NAMALWA (cell line): ENCODE measurements around the gene ZNF488.
"Not testable (repeated sequence)": the region's sequence is repeated elsewhere in the genome, so short reads cannot be mapped to it uniquely, and the experiment has no call there.

Experiments used
- DNase-seq: peaks from one replicate; pipeline ENCODE4 v3.0.0-alpha.2; 2015; ENCODE audit warnings: low spot score

Gene ZNF488

DNA sequence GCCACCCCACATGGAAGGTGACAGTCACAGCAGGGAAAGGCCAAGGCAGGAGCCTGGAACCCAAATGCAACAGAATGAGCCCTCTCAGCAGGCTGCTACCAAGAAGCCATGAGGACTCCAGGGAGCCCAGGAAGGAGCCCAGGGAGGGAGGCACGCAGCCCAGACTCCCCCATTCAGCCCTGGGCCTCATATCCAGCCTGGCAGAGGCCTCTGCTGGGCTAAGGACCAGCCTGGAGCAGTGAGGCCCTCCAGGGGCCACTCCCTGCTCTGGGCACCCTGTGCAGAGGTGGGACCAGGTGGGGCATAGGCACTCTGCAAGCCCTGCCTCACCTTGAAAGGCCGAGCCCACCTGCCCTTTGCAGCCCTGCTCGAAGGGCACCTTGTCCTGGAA, 25.8 kb upstream of the ZNF488 start:
- DNase-seq: no peak

DNA sequence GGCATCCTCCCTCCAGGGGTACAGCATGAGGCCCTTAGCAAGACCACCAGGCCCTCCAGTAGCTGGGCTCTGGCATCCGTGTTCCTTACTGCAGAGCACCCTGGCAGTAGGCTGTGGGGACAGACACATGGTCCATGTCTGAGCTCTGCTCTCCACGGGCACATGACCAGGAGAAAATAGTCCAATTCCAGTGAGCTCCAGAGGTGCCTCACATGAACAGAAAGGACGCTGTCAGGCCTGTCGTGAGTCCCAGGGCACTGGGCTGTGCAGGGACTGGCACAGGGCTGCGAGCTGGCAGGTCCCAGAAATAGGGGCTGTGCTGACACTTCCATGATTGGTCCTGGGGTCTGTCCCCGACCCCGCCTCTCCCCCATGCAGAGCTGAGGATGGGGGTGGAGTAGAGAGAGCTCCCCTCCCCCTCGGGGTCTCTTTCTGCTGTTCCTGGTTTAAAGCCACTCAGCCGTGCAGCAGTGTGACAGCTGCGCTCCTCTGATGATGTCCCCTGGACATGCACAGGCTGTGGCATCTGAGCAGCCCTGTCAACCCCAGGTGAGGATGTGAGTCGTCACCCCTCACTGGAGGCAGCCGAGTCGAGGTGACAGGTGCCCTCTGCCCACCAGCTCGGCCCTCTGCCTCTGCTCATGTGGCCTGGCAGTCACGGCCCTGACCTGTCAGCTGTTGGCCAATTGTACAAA, 25.2 kb upstream of the ZNF488 start:
- DNase-seq: peak; percentile 39

DNA sequence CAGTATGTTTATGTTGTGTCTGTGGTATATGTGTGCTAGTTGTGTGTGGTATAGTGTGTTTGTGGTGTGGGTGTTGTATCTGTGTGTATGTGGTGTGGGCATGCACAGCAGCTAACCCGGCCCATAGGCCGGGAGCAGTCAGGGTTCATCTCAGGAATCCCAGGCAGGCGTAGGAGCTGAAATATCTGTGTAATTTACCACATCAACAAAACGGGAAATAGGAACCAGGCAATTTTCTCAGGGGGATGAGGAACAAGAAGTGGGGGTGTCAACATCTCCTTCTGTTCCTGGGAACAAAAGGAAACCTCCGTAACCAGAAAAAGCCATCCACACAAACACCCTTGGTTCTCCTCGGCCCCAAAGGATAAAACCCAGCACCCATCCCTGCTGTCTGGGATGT, 24.5 kb upstream of the ZNF488 start:
- no peak for DNase-seq

DNA sequence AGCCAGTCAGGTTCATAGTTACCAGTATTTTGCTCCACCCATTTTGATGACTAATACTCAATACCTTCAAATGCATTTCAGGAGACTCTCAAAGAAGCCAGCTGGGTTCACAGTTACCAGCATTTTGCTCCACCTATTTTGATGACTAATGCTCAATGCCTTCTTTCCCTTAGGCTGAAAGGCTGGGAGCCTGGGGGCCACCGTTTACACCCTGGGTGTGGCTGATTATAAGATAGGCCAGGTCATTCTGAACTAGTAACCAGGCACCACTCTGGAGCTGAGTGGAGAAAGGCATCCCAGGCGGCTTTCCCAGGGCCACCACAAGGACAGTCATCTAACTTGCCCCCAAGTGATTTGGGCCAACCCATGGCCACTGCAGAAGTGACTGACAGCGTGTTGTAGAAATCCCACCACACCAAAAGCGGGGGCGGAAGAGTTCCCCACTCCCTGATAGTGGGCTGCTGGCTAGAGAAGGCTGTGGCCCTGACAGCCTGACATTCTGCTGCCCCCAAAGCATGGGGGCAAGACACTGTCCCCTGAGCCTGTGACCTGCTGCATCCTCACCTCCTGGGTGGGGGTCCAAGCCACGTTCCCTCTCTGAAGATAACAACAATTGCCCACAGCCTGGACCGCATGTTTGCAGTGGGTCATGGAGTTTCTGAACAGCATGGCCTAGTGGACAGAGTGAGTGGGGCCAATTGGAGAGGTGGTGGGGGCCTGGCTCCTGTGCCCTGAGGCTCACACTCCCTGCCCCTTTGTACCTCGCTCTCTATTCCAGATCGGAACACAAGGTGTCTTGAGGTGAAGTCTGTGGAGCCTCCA, 23.0 kb upstream of the ZNF488 start:
- DNase-seq: no peak

DNA sequence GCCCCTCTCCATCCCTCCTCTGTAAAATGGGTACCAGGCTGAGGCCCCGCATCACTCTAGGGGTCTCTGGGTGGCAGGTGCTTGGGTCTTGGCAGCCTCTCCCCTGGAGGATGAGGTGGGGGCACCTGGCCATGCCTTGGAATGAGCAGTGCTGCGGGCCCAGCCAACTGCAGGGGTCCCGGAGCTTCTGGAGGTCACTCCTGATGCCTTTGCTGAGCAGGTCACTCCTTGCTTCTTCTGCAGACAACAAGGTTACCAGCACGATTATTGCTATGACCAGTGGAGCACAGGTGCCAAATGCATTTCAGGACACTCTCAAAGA, 22.4 kb upstream of the ZNF488 start:
- DNase-seq: no peak

DNA sequence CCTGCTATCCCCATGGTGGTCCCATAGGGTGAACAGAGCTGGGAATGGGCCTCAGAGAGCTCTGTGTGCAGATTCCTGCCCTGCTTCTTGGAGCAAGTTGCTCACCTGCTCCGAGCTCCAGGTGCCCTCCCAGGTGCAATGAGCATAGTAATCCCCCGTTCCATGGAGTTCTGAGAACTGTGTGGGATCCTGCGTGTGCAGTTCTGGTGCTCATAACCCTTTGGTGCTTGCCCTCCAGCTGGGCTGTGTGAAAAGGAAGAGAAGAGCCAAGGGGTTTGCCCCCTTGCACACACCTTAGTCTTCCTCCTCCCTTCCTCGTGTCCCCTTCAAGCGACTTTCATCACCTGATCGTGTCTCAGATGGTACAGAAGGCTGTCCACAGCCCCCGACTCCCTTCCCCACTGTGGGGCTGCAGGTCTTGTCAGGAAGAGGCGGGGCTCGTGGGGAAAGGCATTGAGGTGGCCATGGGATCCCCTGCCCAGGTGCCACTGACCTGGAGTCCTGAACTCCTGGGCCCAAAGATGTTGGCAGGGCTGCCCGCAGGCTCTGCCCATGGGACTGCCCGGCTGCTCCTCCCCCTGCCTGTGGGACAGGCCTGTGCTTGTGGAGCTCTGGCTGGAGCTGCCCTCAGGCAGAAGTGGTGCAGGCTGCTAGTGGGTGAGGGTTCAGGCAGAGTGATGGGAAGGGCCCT, 21.9 kb upstream of the ZNF488 start:
- no peak for DNase-seq

DNA sequence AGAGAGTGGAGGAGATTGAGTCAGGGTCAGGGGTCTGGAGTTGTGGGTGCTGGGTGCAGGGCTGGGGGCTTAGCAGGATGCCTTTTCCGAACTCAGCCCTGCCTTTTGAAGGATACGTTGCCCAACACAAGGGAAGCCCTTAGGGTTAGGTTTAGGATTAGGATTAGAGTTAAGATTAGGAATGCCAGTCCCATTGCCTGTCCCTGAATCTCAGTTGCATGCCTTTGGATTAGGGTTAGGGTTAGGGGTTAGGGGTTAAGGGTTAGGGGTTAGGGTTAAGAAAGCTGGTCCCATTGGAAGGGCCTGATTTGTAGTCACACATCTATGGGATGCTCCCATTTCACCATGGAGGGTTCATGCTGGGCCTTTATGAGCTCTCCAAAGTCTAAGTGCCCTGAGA, 20.8 kb upstream of the ZNF488 start:
- DNase-seq: no peak

DNA sequence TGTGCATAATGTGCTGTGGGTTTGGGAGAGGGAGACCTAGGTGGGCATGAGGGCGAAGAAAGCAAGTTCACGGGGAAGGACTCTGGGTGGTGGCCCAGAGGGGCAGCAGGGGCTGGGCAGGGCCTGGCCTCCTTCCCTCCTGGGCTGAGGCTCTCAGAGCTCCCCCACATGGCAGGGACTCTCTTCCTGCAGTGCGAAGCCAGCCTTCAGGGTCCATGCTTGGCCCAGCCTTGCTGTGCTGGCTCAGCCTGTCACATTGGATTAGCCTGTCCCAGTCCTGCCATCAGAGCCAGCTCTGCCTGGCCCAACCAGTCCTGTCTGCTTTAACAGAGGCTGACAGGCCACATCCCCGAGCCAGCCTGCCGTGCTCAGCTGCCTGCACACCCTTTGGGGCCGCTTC, 20.4 kb upstream of the ZNF488 start:
- DNase-seq: no peak

DNA sequence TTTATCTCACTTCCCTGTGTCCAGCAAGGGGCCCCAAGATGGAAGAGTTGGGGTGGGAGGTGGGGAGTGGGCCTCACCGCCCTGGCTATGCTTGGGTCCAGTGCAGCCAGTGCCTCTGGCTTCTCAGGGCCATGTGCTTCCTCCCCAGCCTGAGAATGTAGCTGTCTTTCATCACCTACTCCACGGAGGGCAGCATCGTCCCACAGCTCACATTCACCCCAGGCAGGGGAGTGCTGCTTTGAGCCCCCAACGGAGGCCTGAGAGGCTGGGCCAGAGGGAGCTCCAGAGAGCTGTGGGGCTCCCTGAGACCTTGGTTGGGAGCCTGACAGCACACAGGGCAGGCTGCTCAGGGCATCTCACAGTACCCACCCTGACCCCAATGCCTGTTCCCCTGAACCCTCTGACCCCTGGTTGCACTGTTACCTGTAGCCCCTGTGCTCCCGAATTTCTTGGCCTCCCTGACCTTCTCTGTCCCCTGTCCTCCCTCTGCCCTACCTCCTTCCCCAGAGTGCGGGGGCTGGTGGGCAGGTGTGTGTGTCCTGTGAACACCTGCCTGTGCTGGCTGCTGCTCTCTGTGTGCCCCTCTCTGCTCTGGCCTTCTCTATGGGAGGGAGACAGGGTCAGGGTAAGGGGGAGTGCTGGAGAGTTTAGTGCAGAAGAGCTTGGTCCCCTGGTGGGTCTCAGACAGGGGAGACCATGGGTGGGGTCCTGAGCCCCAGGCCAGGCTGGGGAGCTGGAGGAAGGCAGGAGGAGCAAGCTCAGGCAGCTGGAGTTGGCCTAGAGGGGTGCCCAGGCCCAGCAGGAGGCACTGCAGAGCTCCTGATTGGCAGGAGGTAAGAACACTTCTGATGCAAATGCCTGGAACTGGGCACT, 19.6 kb upstream of the ZNF488 start:
- DNase-seq: no peak

DNA sequence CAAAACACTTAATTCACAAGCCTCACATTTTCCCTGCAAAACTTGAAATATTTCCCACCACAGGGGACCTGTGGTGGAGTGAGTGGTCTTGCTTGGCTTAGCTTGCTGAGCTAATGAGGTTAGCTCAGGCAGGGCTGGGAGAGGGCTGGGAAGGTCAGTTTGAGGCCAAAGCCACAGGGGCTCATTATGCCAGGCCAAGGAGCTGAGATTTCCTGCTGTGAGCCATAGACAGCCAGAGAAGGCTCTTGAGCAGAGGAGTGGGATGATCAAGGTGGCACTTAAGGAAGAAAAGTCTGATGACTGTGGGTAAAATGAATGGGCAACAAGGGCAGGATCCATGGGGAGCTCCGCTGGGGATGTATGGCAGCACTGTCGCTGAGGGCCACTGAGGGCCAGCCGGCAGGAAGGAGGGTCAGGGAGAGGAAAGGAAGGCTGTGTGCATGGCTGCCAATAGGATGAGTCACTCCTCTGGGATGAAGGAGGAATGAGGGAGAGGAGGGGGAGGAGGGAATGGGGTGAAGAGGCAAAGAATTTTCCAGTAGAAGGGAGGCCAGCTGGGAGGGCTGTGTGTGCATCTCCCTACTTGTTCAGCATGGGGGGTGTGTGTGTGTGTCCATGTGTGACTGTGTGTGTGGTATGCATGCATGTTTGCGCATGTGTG, 18.7 kb upstream of the ZNF488 start:
- no peak for DNase-seq

DNA sequence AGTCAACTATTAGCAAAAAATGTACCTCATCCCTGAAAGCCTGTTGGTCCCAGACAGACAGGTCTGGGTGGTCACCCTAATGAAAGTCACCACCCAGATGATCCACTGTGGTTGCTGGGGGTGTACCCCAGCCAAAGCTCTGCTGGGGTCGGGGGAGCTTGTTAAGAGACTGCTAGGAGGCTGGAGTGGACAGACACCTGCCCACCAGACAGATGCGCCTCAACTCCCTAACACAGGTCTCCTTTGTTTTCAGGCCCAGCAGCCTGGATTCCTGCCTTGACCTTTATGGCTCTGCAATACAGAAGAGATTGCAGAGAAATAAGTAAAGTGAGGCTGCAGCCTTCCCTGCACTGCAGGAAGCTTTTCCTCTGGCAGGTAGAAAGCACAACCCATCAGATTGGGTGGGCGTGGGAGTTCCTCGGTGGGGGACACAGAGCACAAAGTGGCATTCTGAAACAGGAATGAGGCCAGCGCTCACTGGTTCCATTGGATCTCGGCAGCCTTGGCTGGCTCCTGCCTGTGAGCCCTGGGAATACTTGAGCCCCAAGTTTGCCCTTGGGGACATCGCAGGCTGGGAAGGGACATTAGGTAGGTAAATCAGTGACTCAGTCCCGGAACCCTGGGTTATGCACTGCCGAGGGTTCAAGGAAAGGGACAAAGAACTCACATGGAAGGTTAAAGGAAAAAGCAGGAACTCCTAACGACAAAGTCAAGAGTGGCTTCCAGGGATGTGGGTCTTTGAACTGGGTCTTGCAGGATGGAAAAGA, 18.0 kb upstream of the ZNF488 start:
- no peak for DNase-seq

DNA sequence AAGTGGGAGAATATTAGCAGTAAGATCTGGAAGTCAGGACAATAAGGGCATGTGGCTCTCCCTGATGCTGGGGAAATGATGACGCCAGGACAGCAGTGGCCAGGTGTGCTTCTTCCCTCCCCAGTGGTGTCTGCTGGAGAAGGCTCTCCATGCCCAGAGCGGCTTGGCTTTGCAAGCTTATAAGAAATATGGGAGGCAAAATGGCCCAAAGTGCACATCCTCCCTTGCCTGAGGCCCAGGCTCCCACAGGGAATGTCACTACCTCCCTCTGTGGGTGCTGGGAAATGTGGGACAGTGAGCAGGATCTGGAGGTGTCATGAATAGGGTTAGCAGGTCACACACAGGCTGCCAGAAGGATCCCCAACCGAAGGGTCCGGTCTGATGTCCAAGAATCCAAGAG, 17.1 kb upstream of the ZNF488 start:
- DNase-seq: no peak

DNA sequence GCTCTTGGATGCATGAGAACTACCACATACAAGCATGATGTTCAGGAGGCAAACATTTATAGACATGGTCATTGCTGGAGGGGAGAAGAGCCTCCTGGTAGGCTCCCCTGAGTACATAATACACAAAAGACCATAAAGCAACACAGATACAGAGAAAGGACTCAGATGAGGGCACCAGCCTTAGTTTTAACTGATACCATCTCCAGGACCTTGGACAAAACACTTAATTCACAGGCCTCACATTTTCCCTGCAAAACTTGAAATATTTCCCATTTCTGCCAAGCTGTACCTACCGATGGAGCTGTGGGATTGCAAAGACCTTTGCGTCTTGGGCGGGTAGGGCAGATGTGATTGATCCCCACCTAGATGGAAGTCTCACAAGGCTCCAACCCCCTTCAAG, 16.7 kb upstream of the ZNF488 start:
- DNase-seq: no peak

DNA sequence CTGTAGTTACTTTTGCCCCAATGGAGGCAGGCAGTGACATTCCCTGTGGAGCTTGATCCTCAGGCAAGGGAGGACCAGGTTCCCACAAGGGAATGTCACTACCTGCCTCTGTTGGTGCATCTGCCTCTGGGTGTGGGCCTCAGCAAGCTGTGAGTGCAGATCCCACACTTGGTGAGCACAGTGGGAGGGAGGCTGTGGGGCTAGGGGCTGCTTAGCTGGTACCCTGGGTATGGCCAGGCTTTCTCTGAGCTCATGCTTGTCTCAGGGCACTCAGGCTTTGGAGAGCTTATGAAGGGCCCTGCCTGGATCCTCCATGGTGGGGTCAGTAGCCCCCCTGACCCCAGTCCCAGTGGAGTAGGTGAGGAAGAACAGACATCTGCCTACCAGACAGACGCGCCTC, 16.2 kb upstream of the ZNF488 start:
- no peak for DNase-seq

DNA sequence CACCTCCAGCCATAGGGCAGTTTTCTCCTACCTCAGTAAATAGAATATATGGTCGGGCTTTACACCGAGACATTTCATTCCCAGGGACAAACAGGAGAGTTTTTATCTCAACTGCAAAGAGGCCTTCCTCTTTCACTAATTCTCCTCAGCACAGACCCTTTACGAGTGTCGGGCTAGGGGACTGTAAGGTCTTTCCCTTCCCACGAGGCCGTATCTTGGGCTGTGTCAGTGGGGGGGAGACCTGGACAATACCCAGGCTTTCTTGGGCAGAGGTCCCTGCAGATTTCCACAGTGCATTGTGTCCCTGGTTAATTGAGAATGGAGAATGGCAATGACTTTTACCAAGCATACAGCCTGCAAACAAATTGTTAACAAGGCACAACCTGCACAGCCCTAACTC, 13.2 kb upstream of the ZNF488 start:
- DNase-seq: no peak

DNA sequence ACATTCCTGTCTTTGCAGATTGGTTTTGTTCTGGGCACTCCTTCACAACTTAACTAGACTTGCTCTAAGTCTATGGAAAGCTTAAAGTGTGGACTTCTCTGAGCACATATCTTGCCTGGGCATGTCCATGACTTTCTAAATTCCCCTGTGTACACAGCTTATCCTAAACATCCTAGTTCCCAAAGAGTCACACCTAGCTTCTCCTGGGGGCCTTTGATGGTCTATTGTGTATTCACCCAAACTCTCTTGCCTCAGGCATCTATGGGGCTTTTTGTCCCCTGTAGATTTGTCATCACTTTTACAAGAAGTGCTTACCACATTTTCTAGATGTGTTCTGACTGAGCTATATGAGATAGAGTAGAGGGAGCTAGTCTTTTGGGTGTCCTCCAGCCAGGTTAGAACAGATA, 12.2 kb upstream of the ZNF488 start:
- DNase-seq: no peak

DNA sequence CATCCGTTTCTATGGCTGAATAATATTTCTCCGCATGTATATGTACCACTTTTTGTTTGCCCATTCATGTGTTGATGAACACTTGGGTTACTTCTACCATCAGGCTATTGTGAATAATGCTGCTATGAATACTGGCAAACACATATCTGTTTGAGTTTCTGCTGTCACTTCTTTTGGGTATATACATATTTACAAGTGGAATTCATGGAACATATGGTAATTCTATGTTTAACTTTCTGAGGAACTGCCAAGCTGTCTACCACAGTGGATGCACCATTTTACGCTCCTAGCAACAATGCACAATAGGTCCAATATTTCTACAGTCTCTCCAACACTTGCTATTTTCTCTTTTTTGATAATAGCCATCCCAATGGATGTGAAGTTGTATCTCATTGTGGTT, 5.5 kb upstream of the ZNF488 start:
- DNase-seq: no peak

DNA sequence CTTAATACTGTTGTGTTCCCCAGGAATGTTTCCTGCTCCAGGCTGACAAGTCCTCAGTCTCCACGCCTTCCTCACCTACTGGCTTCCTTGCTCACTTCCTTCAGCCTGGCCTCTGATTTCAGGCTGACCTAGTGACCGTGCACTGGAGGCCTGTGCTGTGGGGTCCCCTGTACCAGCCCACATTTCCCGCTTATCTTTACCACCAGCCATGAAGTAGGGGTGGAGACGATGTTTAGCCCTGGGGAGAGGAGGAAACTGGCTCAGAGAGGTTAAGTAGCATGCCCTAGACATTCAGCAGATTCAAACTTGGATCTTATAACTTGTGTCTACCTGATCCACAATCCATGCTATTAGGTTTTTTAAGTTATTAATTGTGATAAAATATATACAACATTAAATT, 4.8 kb upstream of the ZNF488 start:
- no peak for DNase-seq

DNA sequence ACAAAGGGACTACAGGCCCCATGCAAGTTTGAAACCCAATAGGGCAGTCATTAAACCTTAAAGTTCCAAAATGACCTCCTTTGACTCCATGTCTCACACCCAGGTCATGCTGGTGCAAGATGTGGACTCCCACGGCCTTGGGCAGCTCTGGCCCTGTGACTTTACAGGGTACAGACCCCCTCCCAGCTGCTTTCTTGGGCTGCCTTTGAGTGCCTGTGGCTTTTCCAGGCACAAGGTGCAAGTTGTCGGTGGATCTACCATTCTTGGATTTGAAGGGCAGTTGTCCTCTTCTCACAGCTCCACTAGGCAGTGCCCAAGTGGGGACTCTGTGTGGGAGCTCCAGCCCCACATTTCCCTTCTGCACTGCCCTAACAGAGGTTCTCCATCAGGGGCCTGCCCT, 2.0 kb upstream of the ZNF488 start:
- not testable (repeated sequence) for DNase-seq

DNA sequence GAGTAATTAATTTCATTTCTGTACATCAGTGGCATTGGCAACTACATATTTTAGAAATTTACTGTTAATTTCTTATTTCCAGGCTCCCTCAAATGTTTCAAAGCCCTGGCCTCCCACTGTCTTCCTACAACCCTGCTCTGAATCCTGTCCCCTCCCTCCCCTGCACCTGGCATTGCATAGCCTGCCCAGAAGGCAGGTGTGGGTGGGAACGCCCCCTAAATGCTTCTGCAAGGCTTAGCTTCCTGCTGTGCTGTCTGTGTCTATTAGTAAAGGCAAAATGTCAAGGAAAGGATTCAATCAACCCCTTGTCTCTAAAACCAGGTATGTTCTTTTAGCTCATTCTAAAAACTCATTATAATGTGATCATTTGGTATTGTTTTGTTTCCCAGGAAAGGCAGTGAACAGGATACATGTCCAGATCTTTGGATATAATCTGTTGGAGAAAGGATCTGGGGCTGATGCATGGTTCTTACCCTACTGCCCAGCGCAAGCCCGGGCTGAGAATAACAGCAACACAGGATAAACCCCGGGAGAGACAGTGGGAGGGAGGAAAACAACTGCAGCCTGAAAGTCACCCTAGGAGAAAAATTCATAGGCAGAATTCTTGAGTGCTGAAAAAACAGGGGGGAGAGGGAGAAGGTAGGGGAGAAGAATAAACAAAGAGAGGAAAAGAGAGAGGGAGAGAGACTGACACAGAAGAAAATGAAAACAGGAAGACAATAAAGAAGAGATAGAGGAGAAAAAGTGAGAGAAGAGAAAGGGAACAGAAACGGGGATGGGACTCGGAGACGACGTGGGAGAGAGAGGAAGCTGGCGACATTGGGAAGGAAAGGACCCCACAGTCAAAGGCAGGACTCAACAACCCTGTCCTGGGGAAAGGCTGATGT, 589 bp downstream of the ZNF488 start:
- DNase-seq: peak; percentile 45
